GM18505 (cell line): ENCODE data around the gene FBXL7.

Experiments used
- ATAC-seq: cut with Tn5 transposase; IDR thresholded peaks from one replicate; pipeline ENCODE4 v1.9.1; 2021; ENCODE audit not compliant: unreplicated experiment
- POLR2A ChIP-seq: IDR thresholded peaks from 4 replicates; pipeline ENCODE4 v1.6.1; 2011; ENCODE audit warnings: borderline replicate concordance; ENCODE audit not compliant: insufficient read depth, insufficient read length; ENCODE audit errors: extremely low read depth

Gene FBXL7

GRCh38 chr5:15564523-15564922 is 64.5 kb downstream of the FBXL7 start:
- no peak for ATAC-seq
- no peak for TF ChIP-seq POLR2A

GRCh38 chr5:15564957-15565356 is 65.0 kb downstream of the FBXL7 start:
- no peak for ATAC-seq
- no peak for TF ChIP-seq POLR2A

GRCh38 chr5:15566306-15566705 is 66.3 kb downstream of the FBXL7 start:
- no peak for ATAC-seq
- TF ChIP-seq POLR2A = no peak

- no peak for TF ChIP-seq POLR2A
- no peak for ATAC-seq
These were observed 66.8 kb downstream of the FBXL7 start for GRCh38 chr5:15566789-15567188.

GRCh38 chr5:15570491-15570890 is 70.5 kb downstream of the FBXL7 start:
- TF ChIP-seq POLR2A = no peak
- no peak for ATAC-seq

- no peak for TF ChIP-seq POLR2A
- no peak for ATAC-seq
These were observed 71.1 kb downstream of the FBXL7 start for GRCh38 chr5:15571081-15571480.

- no peak for TF ChIP-seq POLR2A
- ATAC-seq = no peak
These were observed 71.6 kb downstream of the FBXL7 start for GRCh38 chr5:15571618-15572017.

- no peak for TF ChIP-seq POLR2A
- ATAC-seq = no peak
These were observed 73.6 kb downstream of the FBXL7 start for GRCh38 chr5:15573590-15573989.

- ATAC-seq = no peak
- no peak for TF ChIP-seq POLR2A
These were observed 74.1 kb downstream of the FBXL7 start for GRCh38 chr5:15574128-15574527.

GRCh38 chr5:15574806-15575325 is 74.9 kb downstream of the FBXL7 start:
- ATAC-seq = no peak
- no peak for TF ChIP-seq POLR2A

- ATAC-seq = no peak
- no peak for TF ChIP-seq POLR2A
These were observed 75.7 kb downstream of the FBXL7 start for GRCh38 chr5:15575666-15576065.

- no peak for TF ChIP-seq POLR2A
- no peak for ATAC-seq
These were observed 77.2 kb downstream of the FBXL7 start for GRCh38 chr5:15577132-15577531.

GRCh38 chr5:15577831-15578230 is 77.9 kb downstream of the FBXL7 start:
- ATAC-seq = no peak
- no peak for TF ChIP-seq POLR2A

GRCh38 chr5:15579193-15579990 is 79.4 kb downstream of the FBXL7 start:
- ATAC-seq = no peak
- TF ChIP-seq POLR2A = no peak
